Nephron progenitor cell (in vitro differentiated cells): Measurements from ENCODE around the gene PSTPIP1.
A peak's percentile ranks its signal among the peaks of the same experiment; 100 is the strongest.

Experiments
- DNase-seq: peaks from one replicate; pipeline ENCODE4 v3.0.0; 2021
- H3K27ac Mint-ChIP-seq: 2 replicates; pipeline ENCODE4 v1.8.0; 2021; ENCODE audit warnings: mild to moderate bottlenecking, moderate library complexity, mixed read lengths
- H3K27me3 Mint-ChIP-seq: 2 replicates; pipeline ENCODE4 v1.8.0; 2021; ENCODE audit warnings: mild to moderate bottlenecking, low read depth, mixed read lengths; ENCODE audit not compliant: poor library complexity
- H3K36me3 Mint-ChIP-seq: 2 replicates; pipeline ENCODE4 v1.8.0; 2021; ENCODE audit warnings: low read depth, mixed read lengths
- H3K4me1 Mint-ChIP-seq: 2 replicates; pipeline ENCODE4 v1.8.0; 2021; ENCODE audit warnings: mixed read lengths
- H3K4me3 Mint-ChIP-seq: 2 replicates; pipeline ENCODE4 v1.8.0; 2021; ENCODE audit warnings: mild to moderate bottlenecking, moderate library complexity, mixed read lengths
- H3K9me3 Mint-ChIP-seq: 2 replicates; pipeline ENCODE4 v1.8.0; 2021; ENCODE audit warnings: mild to moderate bottlenecking, moderate library complexity, mixed read lengths
- CTCF ChIP-seq: fragments of 200-600 bp; sonication (generic); IDR thresholded peaks from 2 replicates; pipeline ENCODE4 v1.5.0; 2021; ENCODE audit warnings: antibody characterized with exemption

The PSTPIP1 gene

GRCh38 chr15:77032647-77033416 is 37.9 kb downstream of the PSTPIP1 start:
- no peaks in the 10 kb centered on the region for H3K27me3 Mint-ChIP-seq
- peaks cover 18% of the 10 kb centered on the region for H3K36me3 Mint-ChIP-seq
- no peak overlapping the region for H3K4me3 Mint-ChIP-seq

GRCh38 chr15:77033417-77033728 is 38.4 kb downstream of the PSTPIP1 start:
- TF ChIP-seq CTCF, result no peak
- H3K4me1 Mint-ChIP-seq, result peaks cover 22% of the 10 kb centered on the region
- no peak overlapping the region for H3K4me3 Mint-ChIP-seq
- H3K27me3 Mint-ChIP-seq, result no peaks in the 10 kb centered on the region
- H3K27ac Mint-ChIP-seq, result no peak overlapping the region
- DNase-seq, result no peak
- H3K36me3 Mint-ChIP-seq, result peaks cover 18% of the 10 kb centered on the region
- peaks cover 8% of the 10 kb centered on the region for H3K9me3 Mint-ChIP-seq

More at GRCh38 chr15:77032647-77033416, 37.9 kb downstream of the PSTPIP1 start:
- no peak for DNase-seq
- Mint-ChIP-seq H3K27ac (no peak overlapping the region), H3K4me1 (peaks cover 22% of the 10 kb centered on the region), H3K9me3 (peaks cover 8% of the 10 kb centered on the region)
- no peak for TF ChIP-seq CTCF

GRCh38 chr15:77033729-77034671 is 39.1 kb downstream of the PSTPIP1 start:
- no peak overlapping the region for H3K4me3 Mint-ChIP-seq
- no peak for DNase-seq
- H3K27ac Mint-ChIP-seq, result peak overlapping the region; percentile 80
- TF ChIP-seq CTCF, result no peak
- H3K27me3 Mint-ChIP-seq, result no peaks in the 10 kb centered on the region
- peaks cover 8% of the 10 kb centered on the region for H3K9me3 Mint-ChIP-seq
- H3K4me1 Mint-ChIP-seq, result peaks cover 22% of the 10 kb centered on the region
- peaks cover 18% of the 10 kb centered on the region for H3K36me3 Mint-ChIP-seq

- Mint-ChIP-seq H3K9me3 (peaks cover 8% of the 10 kb centered on the region), H3K27ac (peak overlapping the region; percentile 68), H3K27me3 (no peaks in the 10 kb centered on the region), H3K4me3 (no peak overlapping the region), H3K36me3 (peaks cover 18% of the 10 kb centered on the region), H3K4me1 (peaks cover 22% of the 10 kb centered on the region)
- DNase-seq, result peak; percentile 55
- TF ChIP-seq CTCF, result peak; percentile 58
Observed at GRCh38 chr15:77034695-77035489, 40.0 kb downstream of the PSTPIP1 start.

- no peak overlapping the region for H3K27ac Mint-ChIP-seq
- H3K4me3 Mint-ChIP-seq, result no peak overlapping the region
- peaks cover 10% of the 10 kb centered on the region for H3K9me3 Mint-ChIP-seq
- H3K27me3 Mint-ChIP-seq, result no peaks in the 10 kb centered on the region
- TF ChIP-seq CTCF, result no peak
- peaks cover 22% of the 10 kb centered on the region for H3K4me1 Mint-ChIP-seq
- H3K36me3 Mint-ChIP-seq, result peaks cover 21% of the 10 kb centered on the region
- DNase-seq, result no peak
Observed at GRCh38 chr15:77035584-77035983, 40.7 kb downstream of the PSTPIP1 start.
